Vagina (tissue), 2 donors: ENCODE data around the gene RARA. TPM values are rescaled to one million over a fixed set of nuclear protein-coding genes. Genes with fewer than 3 reads are reported as not detected.

Experiments used
- DNase-seq, 2 donors: peaks; one replicate each; pipeline ENCODE4 v3.0.0-alpha.2; 2017; ENCODE audit errors: extremely low spot score in 2 of 2
- H3K27ac ChIP-seq: fragments of 200-600 bp; sonication (generic); one replicate; pipeline ENCODE4 v1.5.1; 2019
- H3K27me3 ChIP-seq: fragments of 200-600 bp; sonication (generic); one replicate; pipeline ENCODE4 v1.5.1; 2019
- H3K36me3 ChIP-seq, 2 donors: fragments of 200-600 bp; sonication (generic); one replicate each; pipeline ENCODE4 v1.5.1; 2017 to 2019
- H3K4me1 ChIP-seq: fragments of 200-600 bp; sonication (generic); one replicate; pipeline ENCODE4 v1.5.1; 2019
- H3K4me3 ChIP-seq, 2 donors: fragments of 200-600 bp; sonication (generic); 1 replicate in 1 of 2; 2 replicates in 1 of 2; pipeline ENCODE4 v1.5.1; 2016 to 2019
- H3K9me3 ChIP-seq: fragments of 200-600 bp; sonication (generic); one replicate; pipeline ENCODE4 v1.5.1; 2019
- CTCF ChIP-seq, 3 experiments: fragments of 450-650 bp in 2 of 3; fragments of 200-600 bp in 1 of 3; sonication (generic) in 1 of 3; IDR thresholded peaks; one replicate each; pipeline ENCODE4 v1.5.1; 2017 to 2019; ENCODE audit warnings: antibody characterized with exemption in 3 of 3, mild to moderate bottlenecking in 2 of 3, moderate library complexity in 2 of 3
- POLR2A ChIP-seq, 2 donors: fragments of 450-650 bp; IDR thresholded peaks; one replicate each; pipeline ENCODE4 v1.6.1; 2017; ENCODE audit warnings: antibody characterized with exemption in 2 of 2, mild to moderate bottlenecking in 2 of 2, moderate library complexity in 2 of 2
- POLR2AphosphoS5 ChIP-seq, 2 donors: sonication (generic); formaldehyde crosslinking; IDR thresholded peaks; one replicate each; pipeline ENCODE4 v1.9.0; 2017; ENCODE audit warnings: antibody characterized with exemption in 2 of 2, mild to moderate bottlenecking in 2 of 2, low read depth in 1 of 2; ENCODE audit not compliant: insufficient read depth in 1 of 2
- intact Hi-C: fragments of 100-400 bp; cut with DNase I; formaldehyde crosslinking; loops from one replicate; pipeline ENCODE4 v1.15.1; 2023
- total RNA-seq: library from RNA; depleted of rRNA; stranded (reverse); fragments of >200 nt; gene quantifications from one replicate; pipeline ENCODE4 v1.2.3, GENCODE V29; 2016

RARA gene
- total RNA-seq, result 58.9 TPM

GRCh38 chr17:40309031-40309948, at the start of gene RARA:
RARA (plus strand) TSS chr17:40309180; CDS start chr17:40331219, 22,039 bp downstream.
- no peak for DNase-seq
- intact Hi-C loops, result loop anchor here (10.0 kb wide), 1 partner anchor 136 kb away; the partner anchor contains the start of gene IGFBP4
- peak within 1 kb of the TSS; percentile 88 for H3K27ac ChIP-seq
- no peaks in the 10 kb centered on the region for H3K27me3 ChIP-seq
- peaks cover 92% of the 10 kb centered on the region for H3K4me1 ChIP-seq
- H3K9me3 ChIP-seq, result no peaks in the 10 kb centered on the region
- TF ChIP-seq POLR2AphosphoS5 (IDR thresholded peaks at IDR 0.05; ENCODE audit: insufficient read depth in 1 of 2, low read depth in 1 of 2) (peak in 1 of 2 donors; percentile 39), POLR2A (IDR thresholded peaks at IDR 0.05) (no peak)
- H3K4me3 ChIP-seq, result peak within 1 kb of the TSS; percentile 49 to 55
- H3K36me3 ChIP-seq, result no peaks in the 10 kb centered on the region

GRCh38 chr17:40259505-40259904, 49.5 kb upstream of the RARA start:
- intact Hi-C loops, result no loop called here
- TF ChIP-seq POLR2AphosphoS5 (IDR thresholded peaks at IDR 0.05; ENCODE audit: insufficient read depth in 1 of 2, low read depth in 1 of 2), result no peak
- TF ChIP-seq CTCF (IDR thresholded peaks at IDR 0.05), result no peak
- no peak for TF ChIP-seq POLR2A (IDR thresholded peaks at IDR 0.05)
- no peaks in the 10 kb centered on the region for H3K27me3 ChIP-seq
- DNase-seq, result no peak
- H3K4me3 ChIP-seq, result no peak overlapping the region
- no peak overlapping the region for H3K27ac ChIP-seq
- H3K9me3 ChIP-seq, result no peaks in the 10 kb centered on the region
- H3K36me3 ChIP-seq, result peaks cover 0 to 47% of the 10 kb centered on the region in 2 donors
- no peaks in the 10 kb centered on the region for H3K4me1 ChIP-seq

GRCh38 chr17:40260528-40260927, 48.5 kb upstream of the RARA start:
- DNase-seq, result no peak
- intact Hi-C loops, result no loop called here
- Histone ChIP-seq H3K4me3 (no peak overlapping the region), H3K27ac (no peak overlapping the region), H3K9me3 (no peaks in the 10 kb centered on the region), H3K36me3 (peaks cover 0 to 57% of the 10 kb centered on the region in 2 donors), H3K4me1 (no peaks in the 10 kb centered on the region), H3K27me3 (no peaks in the 10 kb centered on the region)
- TF ChIP-seq POLR2AphosphoS5 (IDR thresholded peaks at IDR 0.05; ENCODE audit: insufficient read depth in 1 of 2, low read depth in 1 of 2) (no peak), POLR2A (IDR thresholded peaks at IDR 0.05) (no peak), CTCF (IDR thresholded peaks at IDR 0.05) (no peak)

- Histone ChIP-seq H3K4me3 (no peak overlapping the region), H3K27me3 (no peaks in the 10 kb centered on the region), H3K9me3 (no peaks in the 10 kb centered on the region), H3K27ac (no peak overlapping the region), H3K36me3 (peaks cover 0 to 52% of the 10 kb centered on the region in 2 donors), H3K4me1 (no peaks in the 10 kb centered on the region)
- intact Hi-C loops, result no loop called here
- no peak for DNase-seq
- TF ChIP-seq POLR2A (IDR thresholded peaks at IDR 0.05) (no peak), CTCF (IDR thresholded peaks at IDR 0.05) (no peak), POLR2AphosphoS5 (IDR thresholded peaks at IDR 0.05; ENCODE audit: insufficient read depth in 1 of 2, low read depth in 1 of 2) (no peak)
Measured at GRCh38 chr17:40264458-40265185, 44.4 kb upstream of the RARA start.

- Histone ChIP-seq H3K27ac (no peak overlapping the region), H3K36me3 (peaks cover 0 to 52% of the 10 kb centered on the region in 2 donors), H3K4me3 (no peak overlapping the region), H3K9me3 (no peaks in the 10 kb centered on the region), H3K4me1 (no peaks in the 10 kb centered on the region), H3K27me3 (no peaks in the 10 kb centered on the region)
- no peak for DNase-seq
- no peak for TF ChIP-seq POLR2A (IDR thresholded peaks at IDR 0.05)
- no peak for TF ChIP-seq CTCF (IDR thresholded peaks at IDR 0.05)
- TF ChIP-seq POLR2AphosphoS5 (IDR thresholded peaks at IDR 0.05; ENCODE audit: insufficient read depth in 1 of 2, low read depth in 1 of 2), result no peak
- intact Hi-C loops, result no loop called here
Measured at GRCh38 chr17:40265337-40265736, 43.6 kb upstream of the RARA start.
